Peyer's patch (tissue), 4 donors: Measurements from ENCODE around the gene BAIAP2.

ENCODE experiments used
- POLR2A ChIP-seq, 2 donors: fragments of 450-650 bp; IDR thresholded peaks; one replicate each; pipeline ENCODE4 v1.5.1; 2017; ENCODE audit warnings: antibody characterized with exemption in 2 of 2, mild to moderate bottlenecking in 2 of 2, moderate library complexity in 2 of 2
- TF ChIP-seq, protein P1 (sequence below), 6 experiments: fragments of 450-650 bp in 4 of 6; fragments of 200-600 bp in 2 of 6; sonication (generic) in 1 of 6; IDR thresholded peaks; one replicate each; pipeline ENCODE4 v1.5.1; 2017 to 2019; ENCODE audit warnings: antibody characterized with exemption in 6 of 6, mild to moderate bottlenecking in 3 of 6, moderate library complexity in 1 of 6

DNA sequence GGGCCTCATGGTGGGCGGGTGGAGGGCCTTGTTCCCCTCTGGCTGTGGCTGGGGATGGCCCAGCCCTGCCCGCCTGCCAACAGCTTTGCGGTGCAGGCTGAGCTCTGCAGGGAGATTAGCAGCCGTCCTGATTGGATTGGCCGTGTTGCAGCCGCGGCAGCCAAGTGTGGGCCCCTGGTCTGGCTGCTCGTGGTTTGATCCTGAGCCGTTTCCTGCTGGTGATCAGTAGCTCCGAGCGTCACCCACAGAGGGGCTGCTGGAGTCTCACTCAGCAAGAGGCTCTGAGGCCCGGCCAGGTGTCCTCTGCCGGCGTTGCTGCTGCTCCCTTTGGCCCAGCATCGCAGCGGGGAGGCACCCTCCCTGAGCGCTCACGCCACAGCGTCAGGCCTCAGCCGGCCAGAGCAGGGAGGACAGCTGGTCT, 32.5 kb downstream of the BAIAP2 start:
- TF ChIP-seq, protein P1, sequence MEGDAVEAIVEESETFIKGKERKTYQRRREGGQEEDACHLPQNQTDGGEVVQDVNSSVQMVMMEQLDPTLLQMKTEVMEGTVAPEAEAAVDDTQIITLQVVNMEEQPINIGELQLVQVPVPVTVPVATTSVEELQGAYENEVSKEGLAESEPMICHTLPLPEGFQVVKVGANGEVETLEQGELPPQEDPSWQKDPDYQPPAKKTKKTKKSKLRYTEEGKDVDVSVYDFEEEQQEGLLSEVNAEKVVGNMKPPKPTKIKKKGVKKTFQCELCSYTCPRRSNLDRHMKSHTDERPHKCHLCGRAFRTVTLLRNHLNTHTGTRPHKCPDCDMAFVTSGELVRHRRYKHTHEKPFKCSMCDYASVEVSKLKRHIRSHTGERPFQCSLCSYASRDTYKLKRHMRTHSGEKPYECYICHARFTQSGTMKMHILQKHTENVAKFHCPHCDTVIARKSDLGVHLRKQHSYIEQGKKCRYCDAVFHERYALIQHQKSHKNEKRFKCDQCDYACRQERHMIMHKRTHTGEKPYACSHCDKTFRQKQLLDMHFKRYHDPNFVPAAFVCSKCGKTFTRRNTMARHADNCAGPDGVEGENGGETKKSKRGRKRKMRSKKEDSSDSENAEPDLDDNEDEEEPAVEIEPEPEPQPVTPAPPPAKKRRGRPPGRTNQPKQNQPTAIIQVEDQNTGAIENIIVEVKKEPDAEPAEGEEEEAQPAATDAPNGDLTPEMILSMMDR (IDR thresholded peaks at IDR 0.05) = no peak
- no peak for TF ChIP-seq POLR2A (IDR thresholded peaks at IDR 0.05)
